ENCODE data around the gene TICAM2. TPM values are rescaled to one million over a fixed set of nuclear protein-coding genes. Genes with fewer than 3 reads are reported as not detected.

The TICAM2 gene
- 1 to 10 TPM in 3 of 4 donors, under 1 TPM in 1; 0.57 to 4.2 (median 3.2) TPM for total RNA-seq

GRCh38 chr5:115601701-115602590, at the start of gene TICAM2:
TICAM2 (minus strand) TSS chr5:115602479; CDS start chr5:115581256, 21,223 bp downstream.
- TF ChIP-seq CTCF (IDR thresholded peaks at IDR 0.05; ENCODE audit: low read depth) = no peak

GRCh38 chr5:115649541-115649940, 47.3 kb upstream of the TICAM2 start:
- TF ChIP-seq CTCF (IDR thresholded peaks at IDR 0.05; ENCODE audit: low read depth) = no peak

GRCh38 chr5:115648056-115648455, 45.8 kb upstream of the TICAM2 start:
- no peak for TF ChIP-seq CTCF (IDR thresholded peaks at IDR 0.05; ENCODE audit: low read depth)

GRCh38 chr5:115644046-115644445, 41.8 kb upstream of the TICAM2 start:
- TF ChIP-seq CTCF (IDR thresholded peaks at IDR 0.05; ENCODE audit: low read depth) = no peak

- TF ChIP-seq CTCF (IDR thresholded peaks at IDR 0.05; ENCODE audit: low read depth) = no peak
These were observed 39.7 kb upstream of the TICAM2 start for GRCh38 chr5:115641948-115642347.

- no peak for TF ChIP-seq CTCF (IDR thresholded peaks at IDR 0.05; ENCODE audit: low read depth)
These were observed 38.0 kb upstream of the TICAM2 start for GRCh38 chr5:115640274-115640673.

- no peak for TF ChIP-seq CTCF (IDR thresholded peaks at IDR 0.05; ENCODE audit: low read depth)
These were observed 37.1 kb upstream of the TICAM2 start for GRCh38 chr5:115639377-115639776.

Data from subcutaneous adipose tissue (tissue), 4 donors.